Measurements from ENCODE around the gene POC1A.

- TF ChIP-seq POLR2A (IDR thresholded peaks at IDR 0.05; ENCODE audit: low read length) (no peak), GATA1 (IDR thresholded peaks at IDR 0.05; ENCODE audit: low read depth, low read length) (no peak)
Measured at GRCh38 chr3:52182691-52183090, 28.5 kb upstream of the POC1A start.

All from erythroblast (primary cell).